GM13977 (cell line): ENCODE measurements around the gene TNNT1.

Experiments used
- DNase-seq: peaks from one replicate; pipeline ENCODE4 v3.0.0; 2012; ENCODE audit warnings: low spot score
- in situ Hi-C: fragments of 300-500 bp; cut with MboI; formaldehyde crosslinking; loops from one replicate; pipeline ENCODE4 v1.12.0; 2022; ENCODE audit warnings: low sequenced_read_pairs, low pct_unique_long_range_greater_than_20kb, mixed read lengths, inconsistent platforms; ENCODE audit not compliant: unreplicated experiment
- TF ChIP-seq, protein P1 (sequence below): IDR thresholded peaks from 2 replicates; pipeline ENCODE4 v1.5.1; 2012; ENCODE audit warnings: mild to moderate bottlenecking, control low read depth; ENCODE audit not compliant: insufficient read depth; ENCODE audit errors: extremely low read depth, missing control alignments

The TNNT1 gene

DNA sequence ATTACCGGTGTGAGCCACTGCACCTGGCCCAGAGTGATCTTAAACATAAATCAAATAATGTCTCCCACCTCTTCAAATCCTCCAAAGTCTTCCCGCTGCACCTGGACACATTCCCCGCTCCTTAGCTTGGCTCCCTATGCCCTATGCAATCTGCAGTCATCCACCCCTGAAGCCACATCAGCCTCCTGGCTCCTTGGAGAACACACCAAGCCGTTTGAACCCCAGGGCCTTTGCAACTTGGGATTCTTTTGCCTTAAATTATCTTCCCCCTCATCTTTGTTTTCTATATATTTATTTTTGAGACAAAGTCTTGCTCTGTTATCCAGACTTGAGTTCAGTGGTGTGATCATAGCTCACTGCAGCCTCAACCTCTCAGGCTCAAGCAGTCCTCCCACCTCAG is 20.1 kb upstream of the TNNT1 start:
- no peak for DNase-seq
- TF ChIP-seq, protein P1, sequence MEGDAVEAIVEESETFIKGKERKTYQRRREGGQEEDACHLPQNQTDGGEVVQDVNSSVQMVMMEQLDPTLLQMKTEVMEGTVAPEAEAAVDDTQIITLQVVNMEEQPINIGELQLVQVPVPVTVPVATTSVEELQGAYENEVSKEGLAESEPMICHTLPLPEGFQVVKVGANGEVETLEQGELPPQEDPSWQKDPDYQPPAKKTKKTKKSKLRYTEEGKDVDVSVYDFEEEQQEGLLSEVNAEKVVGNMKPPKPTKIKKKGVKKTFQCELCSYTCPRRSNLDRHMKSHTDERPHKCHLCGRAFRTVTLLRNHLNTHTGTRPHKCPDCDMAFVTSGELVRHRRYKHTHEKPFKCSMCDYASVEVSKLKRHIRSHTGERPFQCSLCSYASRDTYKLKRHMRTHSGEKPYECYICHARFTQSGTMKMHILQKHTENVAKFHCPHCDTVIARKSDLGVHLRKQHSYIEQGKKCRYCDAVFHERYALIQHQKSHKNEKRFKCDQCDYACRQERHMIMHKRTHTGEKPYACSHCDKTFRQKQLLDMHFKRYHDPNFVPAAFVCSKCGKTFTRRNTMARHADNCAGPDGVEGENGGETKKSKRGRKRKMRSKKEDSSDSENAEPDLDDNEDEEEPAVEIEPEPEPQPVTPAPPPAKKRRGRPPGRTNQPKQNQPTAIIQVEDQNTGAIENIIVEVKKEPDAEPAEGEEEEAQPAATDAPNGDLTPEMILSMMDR, result no peak
- in situ Hi-C loops, result no loop called here

DNA sequence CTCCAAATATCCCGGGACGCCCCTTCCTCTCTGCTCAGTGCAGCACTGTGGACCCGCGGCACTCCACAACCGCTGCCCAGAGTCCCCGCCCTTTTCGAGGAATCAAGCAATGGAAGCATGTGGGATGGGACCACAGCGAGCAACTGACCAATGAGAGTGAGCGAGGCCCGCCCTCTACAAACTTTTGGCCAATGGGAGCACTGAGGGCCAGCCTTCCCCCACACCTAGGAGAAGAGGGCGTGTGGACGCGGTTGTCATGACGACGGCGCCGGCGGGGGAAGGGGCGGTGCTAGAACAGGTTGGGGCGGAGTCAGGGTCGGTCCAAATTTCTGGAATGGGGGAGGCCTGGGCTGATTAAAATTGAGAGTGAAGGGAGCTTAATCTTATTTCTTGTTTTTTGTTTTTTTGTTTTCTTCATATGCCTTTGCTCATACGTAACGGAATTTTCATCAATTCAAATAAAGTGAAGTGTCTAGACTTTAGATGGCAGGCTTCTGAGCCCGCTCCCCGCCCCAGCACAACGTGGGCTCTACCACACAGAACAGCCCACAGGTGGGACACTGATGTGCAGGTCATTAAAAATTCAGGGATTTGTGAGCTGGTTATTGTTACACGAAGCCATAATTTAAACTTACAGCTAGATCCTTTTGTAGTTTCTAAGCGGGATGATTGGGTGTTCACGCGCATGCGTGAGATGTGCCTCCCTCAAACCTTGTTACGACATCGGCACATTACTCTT is 17.7 kb upstream of the TNNT1 start, which contains the start of gene DNAAF3:
DNAAF3 (minus strand) TSS at position 84 of the 739 bp plus-strand sequence. CDS start 200 bp downstream, outside the sequence.
- in situ Hi-C loops, result no loop called here
- peak; percentile 99 for DNase-seq
- TF ChIP-seq, protein P1, result no peak

- in situ Hi-C loops, result no loop called here
- peak; percentile 68 for DNase-seq
- TF ChIP-seq, protein P1, result peak; percentile 48
These were observed 17.0 kb upstream of the TNNT1 start for GRCh38 chr19:55165952-55166529.

DNA sequence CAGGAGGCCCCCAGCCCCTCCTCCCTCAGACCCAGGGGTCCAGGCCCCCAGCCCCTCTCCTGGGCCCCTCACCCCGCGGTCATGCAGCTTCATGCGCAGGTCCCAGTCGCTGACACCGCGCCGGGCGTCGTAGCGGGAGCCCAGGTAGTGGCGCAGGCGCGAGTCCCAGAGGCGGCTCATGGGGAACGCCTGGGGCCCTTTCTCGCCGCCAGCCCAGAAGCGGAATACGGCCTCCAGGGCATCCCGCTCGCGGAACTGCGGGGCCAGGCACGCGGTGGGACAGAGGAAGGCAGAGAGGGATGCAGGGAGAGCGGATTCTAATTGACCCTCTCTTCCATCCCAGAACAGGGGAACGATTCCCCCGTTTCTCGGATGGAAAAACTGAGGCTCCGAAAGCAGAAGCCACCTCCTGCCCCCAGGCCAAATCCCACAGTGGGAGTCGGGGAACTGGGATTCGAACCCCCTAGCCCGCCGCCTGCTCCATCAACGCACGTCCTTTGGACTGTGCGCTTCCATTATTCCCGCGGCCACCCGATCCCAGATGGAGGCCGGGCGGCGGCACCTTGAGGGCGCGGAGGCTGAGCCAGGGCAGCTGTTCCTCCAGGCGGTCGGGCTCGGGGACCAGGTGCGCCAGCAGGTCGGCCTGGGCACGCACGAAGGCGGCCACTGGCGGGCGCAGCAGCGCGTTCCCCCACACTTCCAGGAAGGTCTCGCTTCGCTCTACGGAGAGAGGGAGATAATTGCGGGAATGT is 12.7 kb upstream of the TNNT1 start:
- in situ Hi-C loops, result no loop called here
- TF ChIP-seq, protein P1, result no peak
- no peak for DNase-seq

- DNase-seq, result no peak
- in situ Hi-C loops, result no loop called here
- TF ChIP-seq, protein P1, result no peak
These were observed 12.0 kb upstream of the TNNT1 start for GRCh38 chr19:55160986-55161365.

GRCh38 chr19:55160128-55160985 is 11.4 kb upstream of the TNNT1 start:
- in situ Hi-C loops, result no loop called here
- TF ChIP-seq, protein P1, result peak; percentile 97
- peak; percentile 99 for DNase-seq
